Measurements from ENCODE around the gene AKT2. TPM values are rescaled to one million over a fixed set of nuclear protein-coding genes. Genes with fewer than 3 reads are reported as not detected.

The AKT2 gene
- total RNA-seq, 6 experiments from 2014 or later = 83.2 to 132 (median 107) TPM

- H3K36me3 ChIP-seq = no peaks in the 10 kb centered on the region
- no peak for TF ChIP-seq POLR2A (IDR thresholded peaks at IDR 0.05)
- H3K27ac ChIP-seq = no peak overlapping the region
- ATAC-seq (peak in 2 of 4 donors; percentile 10 to 17), DNase-seq (no peak)
- H3K4me3 ChIP-seq = no peak overlapping the region
- no peaks in the 10 kb centered on the region for H3K27me3 ChIP-seq
- H3K4me1 ChIP-seq = no peaks in the 10 kb centered on the region
- WGBS (ENCODE audit: insufficient coverage, low coverage, low lambda C conversion rate, missing lambda C conversion rate) = 68% methylated on average over 6 of the region's 22 CpGs
- intact Hi-C loops (cut with DNase I) = loop anchor here (5.0 to 10.0 kb wide), 3 partner anchors 78 to 320 kb away; no protein-coding TSS in a partner anchor
- H3K9me3 ChIP-seq = no peaks in the 10 kb centered on the region
These were observed 70.2 kb downstream of the AKT2 start for GRCh38 chr19:40214936-40215335.

DNA sequence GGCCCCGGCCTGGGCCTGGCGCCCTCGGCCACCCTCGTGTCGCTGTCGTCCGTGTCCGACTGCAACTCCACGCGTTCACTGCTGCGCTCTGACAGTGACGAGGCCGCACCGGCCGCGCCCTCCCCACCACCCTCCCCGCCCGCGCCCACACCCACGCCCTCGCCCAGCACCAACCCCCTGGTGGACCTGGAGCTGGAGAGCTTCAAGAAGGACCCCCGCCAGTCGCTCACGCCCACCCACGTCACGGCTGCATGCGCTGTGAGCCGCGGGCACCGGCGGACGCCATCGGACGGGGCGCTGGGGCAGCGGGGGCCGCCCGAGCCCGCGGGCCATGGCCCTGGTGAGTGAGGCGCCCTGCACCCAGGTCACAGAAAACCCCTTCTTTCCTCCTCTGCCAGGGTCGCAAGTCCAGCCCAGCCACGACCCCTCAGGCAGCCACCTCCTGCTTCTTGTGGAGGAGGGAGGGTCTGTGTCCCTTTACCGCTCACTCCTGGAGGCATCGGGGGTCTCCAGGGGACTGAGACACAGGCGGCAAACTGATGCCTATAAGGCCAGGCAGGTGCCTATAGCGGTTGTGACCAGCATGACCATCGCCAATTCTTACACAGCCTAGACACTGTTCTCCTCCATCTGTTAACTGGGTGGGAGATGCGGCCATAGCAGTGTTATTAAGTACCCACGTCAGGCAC lies 71.1 kb downstream of the AKT2 start:
- no peak overlapping the region for H3K4me3 ChIP-seq
- TF ChIP-seq CTCF (IDR thresholded peaks at IDR 0.05) (no peak), POLR2A (IDR thresholded peaks at IDR 0.05) (no peak)
- no peak overlapping the region for H3K27ac ChIP-seq
- H3K4me1 ChIP-seq = no peaks in the 10 kb centered on the region
- H3K36me3 ChIP-seq = no peaks in the 10 kb centered on the region
- WGBS (ENCODE audit: insufficient coverage, low coverage, low lambda C conversion rate, missing lambda C conversion rate) = 83% methylated on average over 9 of the region's 50 CpGs
- H3K9me3 ChIP-seq = no peaks in the 10 kb centered on the region
- ATAC-seq (no peak), DNase-seq (no peak)
- intact Hi-C loops (cut with DNase I) = loop anchor here in 1 of 2 donors (10.0 kb wide), 2 partner anchors 79 to 321 kb away; no protein-coding TSS in a partner anchor
- no peaks in the 10 kb centered on the region for H3K27me3 ChIP-seq

- Histone ChIP-seq H3K36me3 (no peaks in the 10 kb centered on the region), H3K4me3 (no peak overlapping the region), H3K4me1 (no peaks in the 10 kb centered on the region), H3K27me3 (no peaks in the 10 kb centered on the region), H3K27ac (no peak overlapping the region), H3K9me3 (no peaks in the 10 kb centered on the region)
- DNase-seq = no peak
- 98% methylated on average over 10 of the region's 53 CpGs for whole genome bisulfite sequencing (ENCODE audit: insufficient coverage, low coverage, low lambda C conversion rate, missing lambda C conversion rate)
- TF ChIP-seq CTCF (IDR thresholded peaks at IDR 0.05) (no peak), POLR2A (IDR thresholded peaks at IDR 0.05) (no peak)
- no peak for ATAC-seq
- intact Hi-C loops (cut with DNase I) = loop anchor here in 1 of 2 donors (10.0 kb wide), 2 partner anchors 79 to 321 kb away; no protein-coding TSS in a partner anchor
These were observed 71.8 kb downstream of the AKT2 start for GRCh38 chr19:40213251-40213829.

- no peaks in the 10 kb centered on the region for H3K9me3 ChIP-seq
- intact Hi-C loops (cut with DNase I) = loop anchor here in 1 of 2 donors (10.0 kb wide), 2 partner anchors 76 to 324 kb away; no protein-coding TSS in a partner anchor
- ATAC-seq = no peak
- TF ChIP-seq POLR2A (IDR thresholded peaks at IDR 0.05) = no peak
- TF ChIP-seq CTCF (IDR thresholded peaks at IDR 0.05) = no peak
- H3K4me3 ChIP-seq = no peak overlapping the region
- H3K4me1 ChIP-seq = no peaks in the 10 kb centered on the region
- WGBS (ENCODE audit: insufficient coverage, low coverage, low lambda C conversion rate, missing lambda C conversion rate) = 93% methylated on average over 4 of the region's 5 CpGs
- H3K27me3 ChIP-seq = no peaks in the 10 kb centered on the region
- DNase-seq = no peak
- H3K36me3 ChIP-seq = no peaks in the 10 kb centered on the region
- H3K27ac ChIP-seq = no peak overlapping the region
These were observed 74.3 kb downstream of the AKT2 start for GRCh38 chr19:40210889-40211288.

GRCh38 chr19:40208602-40209001 lies 76.5 kb downstream of the AKT2 start:
- DNase-seq = no peak
- Histone ChIP-seq H3K9me3 (no peaks in the 10 kb centered on the region), H3K27ac (no peak overlapping the region), H3K36me3 (no peaks in the 10 kb centered on the region), H3K27me3 (no peaks in the 10 kb centered on the region), H3K4me1 (no peaks in the 10 kb centered on the region), H3K4me3 (no peak overlapping the region)
- TF ChIP-seq POLR2A (IDR thresholded peaks at IDR 0.05) (no peak), CTCF (IDR thresholded peaks at IDR 0.05) (no peak)
- intact Hi-C loops (cut with DNase I) = no loop called here
- WGBS (ENCODE audit: insufficient coverage, low coverage, low lambda C conversion rate, missing lambda C conversion rate) = 87% methylated on average over 5 of the region's 5 CpGs
- ATAC-seq = no peak

All from right lobe of liver (tissue), 6 donors.